ENCODE data around the gene ZNF22.

ZNF22 gene

DNA sequence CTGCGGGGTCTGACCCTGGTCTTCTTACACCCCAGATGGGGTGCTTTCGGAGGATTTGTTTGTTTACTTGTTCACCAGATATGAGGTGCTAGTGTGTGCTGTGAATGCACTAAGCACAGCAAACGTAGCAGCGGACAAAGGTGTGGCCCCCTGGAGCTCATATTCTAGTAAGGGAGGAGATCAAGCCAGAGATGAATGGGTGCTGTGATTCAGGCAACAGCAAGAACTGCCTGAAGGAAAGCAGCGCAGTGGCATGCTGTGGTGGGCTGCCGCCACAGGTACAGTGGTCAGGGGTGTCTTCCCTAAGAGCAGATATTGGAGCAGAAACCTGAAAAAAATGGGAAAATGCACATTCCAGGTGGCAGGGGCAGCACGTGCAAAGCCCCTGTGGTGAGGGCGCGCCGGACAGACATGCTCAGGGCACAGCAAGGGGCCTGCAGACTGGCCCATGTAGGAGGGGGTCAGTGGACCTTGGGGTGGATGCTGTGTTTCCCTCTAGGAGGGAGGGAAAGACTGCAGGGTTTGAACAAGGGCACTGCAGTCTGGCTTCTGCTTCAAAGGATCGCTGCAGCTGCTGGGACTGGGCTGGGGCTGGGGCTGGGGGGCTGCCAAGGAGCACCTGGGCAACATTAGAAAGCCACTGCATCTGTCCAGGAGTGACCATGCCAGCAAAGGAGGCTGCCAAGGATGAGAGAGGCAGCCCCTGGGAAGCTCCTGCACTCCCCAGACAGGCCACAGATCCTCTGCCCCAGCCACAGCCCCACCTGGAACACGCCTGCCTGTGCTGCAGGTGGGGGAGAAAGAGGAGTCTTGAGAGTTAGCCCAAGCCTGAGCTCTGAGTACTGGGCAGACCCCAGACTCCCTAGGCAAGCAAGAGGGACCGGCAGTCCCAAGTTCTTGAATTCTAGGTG lies 21.2 kb upstream of the ZNF22 start:
- TF ChIP-seq, protein P1, sequence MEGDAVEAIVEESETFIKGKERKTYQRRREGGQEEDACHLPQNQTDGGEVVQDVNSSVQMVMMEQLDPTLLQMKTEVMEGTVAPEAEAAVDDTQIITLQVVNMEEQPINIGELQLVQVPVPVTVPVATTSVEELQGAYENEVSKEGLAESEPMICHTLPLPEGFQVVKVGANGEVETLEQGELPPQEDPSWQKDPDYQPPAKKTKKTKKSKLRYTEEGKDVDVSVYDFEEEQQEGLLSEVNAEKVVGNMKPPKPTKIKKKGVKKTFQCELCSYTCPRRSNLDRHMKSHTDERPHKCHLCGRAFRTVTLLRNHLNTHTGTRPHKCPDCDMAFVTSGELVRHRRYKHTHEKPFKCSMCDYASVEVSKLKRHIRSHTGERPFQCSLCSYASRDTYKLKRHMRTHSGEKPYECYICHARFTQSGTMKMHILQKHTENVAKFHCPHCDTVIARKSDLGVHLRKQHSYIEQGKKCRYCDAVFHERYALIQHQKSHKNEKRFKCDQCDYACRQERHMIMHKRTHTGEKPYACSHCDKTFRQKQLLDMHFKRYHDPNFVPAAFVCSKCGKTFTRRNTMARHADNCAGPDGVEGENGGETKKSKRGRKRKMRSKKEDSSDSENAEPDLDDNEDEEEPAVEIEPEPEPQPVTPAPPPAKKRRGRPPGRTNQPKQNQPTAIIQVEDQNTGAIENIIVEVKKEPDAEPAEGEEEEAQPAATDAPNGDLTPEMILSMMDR (IDR thresholded peaks at IDR 0.05; ENCODE audit: low read depth, low read length): no peak
- DNase-seq (ENCODE audit: extremely low read depth, low read depth): no peak

DNA sequence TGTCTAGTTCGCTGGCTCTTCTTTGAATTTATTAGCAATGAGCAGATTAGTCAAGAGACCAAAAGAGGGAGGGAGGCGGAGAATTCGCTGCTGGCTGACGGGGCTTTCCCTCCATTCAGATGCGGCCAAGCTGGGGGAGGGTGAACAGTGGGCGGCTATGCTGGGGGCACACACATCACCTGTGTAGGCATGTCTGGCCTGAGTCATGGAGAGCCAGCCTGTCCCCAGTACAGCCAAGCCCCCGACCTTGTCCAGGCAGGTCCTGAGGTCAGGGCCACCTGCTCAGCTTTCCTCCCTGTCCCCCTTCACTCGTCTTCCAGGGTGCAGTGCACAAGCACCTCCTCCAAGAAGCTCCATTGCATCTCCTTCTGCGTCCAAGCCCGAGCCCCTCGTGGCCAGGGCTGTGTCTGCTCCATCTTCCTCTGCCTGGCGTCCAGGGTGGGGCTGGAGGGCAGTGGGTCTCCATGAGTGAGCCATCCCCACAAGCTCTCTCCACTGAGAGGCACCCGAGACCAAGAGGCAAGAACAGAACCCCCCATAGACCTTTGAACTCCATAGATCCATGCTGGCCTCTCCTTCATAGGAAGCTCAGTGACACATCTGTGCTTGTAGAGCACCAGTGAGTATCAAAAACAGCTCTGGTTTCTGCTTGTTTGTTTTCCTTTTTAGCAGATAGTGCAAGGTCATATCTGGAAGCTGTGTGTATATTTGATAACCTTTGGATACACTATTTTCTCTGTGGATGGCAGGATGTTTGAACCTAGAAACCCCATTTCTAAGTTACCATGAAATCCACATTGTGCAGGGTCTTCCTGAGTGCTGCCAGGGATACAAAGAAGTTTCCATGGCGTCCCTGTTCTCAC lies 20.2 kb upstream of the ZNF22 start:
- no peak for DNase-seq (ENCODE audit: extremely low read depth, low read depth)
- TF ChIP-seq, protein P1 (IDR thresholded peaks at IDR 0.05; ENCODE audit: low read depth, low read length): no peak

DNA sequence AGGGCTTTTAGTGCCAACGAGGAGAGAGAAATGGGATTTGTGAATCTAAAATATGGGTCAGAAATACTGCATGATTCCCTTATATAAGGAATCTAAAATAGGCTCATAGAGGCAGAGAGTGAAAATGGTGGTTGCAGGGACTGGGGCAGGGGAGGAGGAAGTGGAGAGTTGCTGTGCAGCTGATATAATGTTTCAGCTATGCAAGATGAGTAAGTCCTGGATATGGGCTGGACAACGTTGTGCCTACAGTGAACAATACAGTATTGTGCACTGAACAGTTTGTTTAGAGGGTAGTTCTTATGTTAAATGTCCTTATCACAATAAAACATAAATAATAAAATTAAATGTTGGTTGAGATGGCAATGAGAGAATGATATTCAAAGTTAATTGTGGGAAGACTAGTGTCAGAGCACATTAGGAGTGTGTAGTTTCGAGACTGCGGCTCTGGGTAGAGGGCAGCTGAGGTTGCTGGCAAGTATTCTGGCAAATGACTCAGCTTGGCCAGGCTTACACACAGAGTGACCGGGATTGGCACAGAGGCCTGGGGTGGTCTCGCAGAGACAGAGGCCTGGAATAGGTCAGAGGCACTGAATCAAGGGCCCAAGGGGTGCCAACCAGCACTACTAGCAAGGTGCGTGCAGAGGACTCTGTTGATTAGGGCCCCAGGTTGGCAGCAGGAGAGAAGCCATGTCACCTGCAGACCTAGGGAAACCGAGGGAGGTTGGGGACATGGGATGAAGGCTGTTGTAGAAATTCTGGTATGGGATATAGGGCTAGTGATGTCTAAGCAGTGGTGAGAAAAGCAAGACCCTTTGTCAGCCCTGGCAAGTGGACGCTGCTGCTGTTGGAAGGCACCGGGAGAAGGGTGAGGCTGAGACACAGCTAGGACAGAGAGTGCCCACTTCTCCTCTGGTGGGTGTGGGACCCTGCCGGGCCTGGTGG lies 19.3 kb upstream of the ZNF22 start:
- TF ChIP-seq, protein P1 (IDR thresholded peaks at IDR 0.05; ENCODE audit: low read depth, low read length): no peak; the same call in 1 of the 2 replicates
- no peak for DNase-seq (ENCODE audit: extremely low read depth, low read depth)

DNA sequence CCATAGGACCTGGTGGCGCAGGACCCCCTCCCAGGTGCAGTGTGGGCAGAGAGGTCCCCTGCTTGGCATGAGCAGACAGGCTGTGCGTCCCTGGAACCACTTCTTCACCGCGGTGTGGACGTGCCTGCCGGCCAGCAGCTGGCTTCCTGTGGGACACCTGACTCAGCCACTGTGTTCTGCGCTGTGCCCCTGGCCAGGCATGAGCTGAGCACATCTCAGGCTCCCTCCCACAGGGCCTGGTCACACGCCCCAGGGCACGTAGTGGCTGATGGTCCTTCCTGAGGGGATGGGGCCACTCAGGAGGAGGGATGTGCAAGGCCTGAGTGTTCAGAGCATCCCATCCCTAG lies 18.6 kb upstream of the ZNF22 start:
- TF ChIP-seq, protein P1 (IDR thresholded peaks at IDR 0.05; ENCODE audit: low read depth, low read length): no peak
- no peak for DNase-seq (ENCODE audit: extremely low read depth, low read depth)

DNA sequence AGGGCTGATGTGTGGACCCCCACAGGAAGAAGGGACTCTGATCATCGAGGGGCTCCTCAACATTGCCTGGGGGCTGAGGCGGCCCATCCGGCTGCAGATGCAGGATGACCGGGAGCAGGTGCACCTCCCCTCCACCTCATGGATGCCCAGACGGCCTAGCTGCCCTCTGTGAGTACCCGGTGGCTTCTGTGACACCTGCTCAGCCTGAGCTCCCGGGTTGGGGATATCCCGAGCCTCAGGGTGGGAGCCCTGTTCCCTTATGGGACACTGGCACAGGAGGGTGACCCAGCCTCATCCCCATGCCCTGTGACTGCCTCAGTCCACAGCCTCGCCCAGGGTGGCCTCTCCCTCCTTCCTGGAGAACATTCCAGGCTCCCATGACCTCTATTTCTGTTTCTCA lies 18.2 kb upstream of the ZNF22 start:
- TF ChIP-seq, protein P1 (IDR thresholded peaks at IDR 0.05; ENCODE audit: low read depth, low read length): no peak
- no peak for DNase-seq (ENCODE audit: extremely low read depth, low read depth)

DNA sequence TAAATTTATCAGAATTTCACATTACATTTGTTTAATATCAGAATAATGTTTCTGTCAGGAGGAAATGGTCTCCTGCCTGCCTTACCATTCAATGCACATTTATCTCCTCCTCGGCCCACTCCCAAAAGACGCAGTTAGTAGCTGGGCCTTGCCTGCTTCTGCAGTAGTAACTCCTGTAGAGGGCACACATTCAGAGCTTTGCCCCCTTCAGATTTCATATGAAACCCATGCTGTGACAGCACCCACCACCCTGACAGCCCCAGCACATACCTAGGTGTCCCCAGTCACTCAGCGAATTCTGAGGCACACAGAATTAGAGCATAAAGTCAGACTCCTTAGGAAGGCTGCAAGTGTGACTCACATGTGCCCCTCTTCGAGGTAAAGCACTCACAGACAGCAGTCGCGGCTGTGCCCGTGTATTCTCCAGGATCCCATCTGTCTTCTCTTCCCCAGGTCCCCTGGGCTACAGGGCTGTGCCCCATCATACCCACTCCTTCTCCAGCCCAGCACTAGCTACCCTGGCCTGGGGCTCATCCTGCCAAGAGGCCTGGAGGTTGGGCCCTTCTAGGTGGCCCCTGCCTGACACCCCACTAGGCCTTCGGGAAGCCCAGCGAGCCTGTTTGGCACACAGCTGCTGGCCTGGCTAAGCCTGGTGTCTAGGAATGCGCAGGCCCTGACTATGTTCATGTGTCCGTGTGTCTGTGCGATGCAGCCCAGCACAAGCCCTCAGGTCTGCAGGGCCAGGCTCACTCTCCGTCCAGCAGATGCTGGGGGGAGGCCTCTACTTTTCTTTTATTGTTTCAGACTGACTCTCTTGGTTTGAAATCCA lies 17.4 kb upstream of the ZNF22 start:
- no peak for DNase-seq (ENCODE audit: extremely low read depth, low read depth)
- TF ChIP-seq, protein P1 (IDR thresholded peaks at IDR 0.05; ENCODE audit: low read depth, low read length): no peak
